NCI-H2081 (cell line): ENCODE results near the gene MAP3K1.

Experiments used
- DNase-seq, 2 experiments: peaks; one replicate each; lab custom pipeline; 2025; lab: John Stamatoyannopoulos, UW

MAP3K1 gene

DNA sequence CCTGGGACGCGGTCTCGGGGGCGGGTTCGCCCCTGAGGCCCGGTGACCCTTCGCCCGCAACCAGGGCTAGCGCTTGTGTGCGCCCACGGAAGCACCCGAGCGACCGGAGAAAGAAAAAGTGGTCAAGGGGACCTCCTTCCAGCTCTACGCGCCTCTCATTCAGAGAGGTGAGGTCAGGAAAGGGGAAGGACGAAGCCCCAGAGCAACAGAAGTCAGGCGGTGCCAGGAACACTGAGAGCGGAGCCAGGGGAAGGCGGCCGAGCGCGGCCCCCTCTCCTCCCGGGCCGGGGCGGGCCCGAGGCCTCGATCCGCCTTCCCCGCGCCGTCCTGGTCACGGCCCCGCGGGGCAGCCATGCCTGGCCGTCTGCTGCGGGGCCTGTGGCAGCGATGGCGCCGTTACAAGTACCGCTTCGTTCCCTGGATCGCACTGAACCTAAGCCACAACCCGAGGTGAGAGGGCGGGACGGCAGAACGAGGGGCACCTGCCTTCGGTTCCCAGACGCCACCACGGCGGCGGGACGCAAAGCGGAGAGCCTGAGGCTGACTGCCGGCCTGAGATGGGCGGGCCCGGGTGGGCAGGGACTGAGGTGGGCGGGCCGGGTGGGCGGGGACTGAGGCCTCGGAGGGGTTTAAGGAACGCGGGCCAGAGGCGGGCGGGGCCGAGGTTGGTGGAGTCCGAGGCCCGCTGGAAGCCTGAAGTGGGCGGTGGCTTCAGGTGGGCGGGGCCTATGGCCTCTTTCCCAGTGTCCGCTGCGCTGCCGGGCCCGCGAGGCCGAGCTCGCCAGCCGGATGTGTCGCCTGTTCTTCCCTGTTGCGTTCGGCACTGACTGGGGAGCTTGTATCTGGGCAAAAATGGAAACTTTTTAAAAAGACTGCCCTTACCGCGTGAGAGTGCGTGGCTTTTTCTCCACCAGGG lies 94.2 kb downstream of the MAP3K1 start, which contains the start of gene SETD9:
SETD9 (plus strand) TSS at position 303 of the 916 bp plus-strand sequence; CDS start at position 353, 50 bp downstream.
- DNase-seq = peak; percentile 95 to 96

DNA sequence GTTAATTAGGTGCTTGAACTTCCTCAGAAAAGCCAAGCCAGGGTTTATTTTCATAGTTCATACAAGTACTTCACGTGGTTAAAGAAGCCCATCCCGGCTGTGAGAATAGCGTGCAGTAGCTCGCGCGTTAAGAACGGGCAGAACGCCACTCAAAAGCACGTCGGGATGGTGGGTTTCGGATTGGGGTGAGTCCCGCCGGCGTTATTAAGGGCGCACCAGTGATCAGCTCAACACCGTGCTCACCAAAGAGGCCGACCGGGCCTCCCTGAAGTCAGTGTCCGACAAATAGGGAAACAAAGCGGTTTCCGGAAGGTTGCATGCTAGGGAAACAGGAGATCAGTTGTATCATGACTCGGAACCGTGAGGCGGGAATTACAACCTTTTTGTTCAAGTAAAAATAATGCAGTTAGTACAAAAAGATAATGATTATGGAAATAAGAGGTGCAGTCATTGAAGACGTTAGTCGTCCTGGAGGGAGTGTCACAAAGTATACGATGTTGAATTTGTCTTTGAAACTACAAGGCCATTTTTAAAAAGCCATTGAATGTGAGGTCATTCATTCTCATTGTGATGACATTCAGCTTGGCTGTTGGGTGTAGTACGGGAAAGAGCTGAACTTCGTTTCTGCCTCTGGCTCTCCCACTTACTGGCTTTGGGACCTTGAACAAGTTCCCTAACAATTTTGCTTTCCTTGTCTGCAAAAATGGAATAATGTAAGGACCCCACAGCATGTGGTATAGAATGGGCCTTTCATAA lies 95.0 kb downstream of the MAP3K1 start:
- DNase-seq = peak in 1 of 2 experiments; percentile 49

DNA sequence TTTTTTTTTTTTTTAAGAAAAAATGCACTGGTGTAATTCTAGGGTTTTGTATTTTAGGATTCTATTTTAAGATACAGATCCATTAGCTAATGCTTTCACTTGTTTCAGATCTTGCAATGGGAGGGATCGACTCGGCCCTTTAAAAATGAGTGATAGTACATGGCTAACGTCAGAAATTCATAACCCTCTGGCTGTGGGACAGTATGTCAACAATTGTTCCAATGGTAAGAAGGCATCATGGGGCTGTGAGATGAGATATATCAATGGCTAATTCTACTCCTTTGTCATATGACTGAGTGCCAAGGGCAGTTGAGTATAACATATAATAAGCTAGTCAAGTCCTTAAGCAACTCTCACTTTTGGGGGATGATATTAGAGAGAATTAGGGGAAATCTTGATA lies 98.4 kb downstream of the MAP3K1 start:
- no peak for DNase-seq

DNA sequence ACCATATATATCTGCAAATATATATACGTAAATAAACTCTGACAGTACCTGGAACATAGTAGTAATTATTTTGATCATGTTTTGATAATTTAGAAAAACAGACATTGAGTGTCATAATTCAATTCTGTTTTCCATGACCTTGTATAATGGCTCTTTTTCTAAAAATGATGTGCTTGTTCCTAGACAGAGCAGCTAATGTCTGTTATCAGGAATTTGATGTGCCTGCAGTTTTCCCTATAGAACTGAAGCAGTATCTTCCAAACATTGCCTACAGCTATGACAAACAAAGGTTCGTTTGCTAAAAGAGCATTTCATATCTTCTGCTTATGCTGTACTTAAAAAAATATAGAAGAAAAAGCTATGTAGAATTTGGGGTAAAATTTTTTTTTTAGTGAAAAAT lies 99.3 kb downstream of the MAP3K1 start:
- no peak for DNase-seq

DNA sequence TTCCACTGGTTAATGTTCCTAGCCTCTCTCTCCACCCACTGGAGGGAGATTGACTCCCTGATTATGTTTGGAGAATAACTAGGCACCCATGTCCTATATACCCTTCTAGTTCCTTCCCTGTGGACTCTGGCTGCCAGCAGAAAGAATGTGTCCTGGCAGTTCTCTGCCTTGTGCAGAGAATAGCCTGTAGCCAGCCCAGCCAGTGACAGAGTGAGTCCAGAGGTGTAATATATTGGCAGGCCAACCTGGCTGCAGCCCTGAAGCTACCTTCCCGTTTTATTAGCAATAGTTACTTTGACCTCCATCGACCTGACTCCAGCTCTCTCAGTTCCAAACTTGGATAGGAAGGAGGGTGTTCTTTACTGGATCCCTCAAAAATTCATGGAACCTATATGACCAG lies 102.2 kb downstream of the MAP3K1 start:
- DNase-seq = no peak

DNA sequence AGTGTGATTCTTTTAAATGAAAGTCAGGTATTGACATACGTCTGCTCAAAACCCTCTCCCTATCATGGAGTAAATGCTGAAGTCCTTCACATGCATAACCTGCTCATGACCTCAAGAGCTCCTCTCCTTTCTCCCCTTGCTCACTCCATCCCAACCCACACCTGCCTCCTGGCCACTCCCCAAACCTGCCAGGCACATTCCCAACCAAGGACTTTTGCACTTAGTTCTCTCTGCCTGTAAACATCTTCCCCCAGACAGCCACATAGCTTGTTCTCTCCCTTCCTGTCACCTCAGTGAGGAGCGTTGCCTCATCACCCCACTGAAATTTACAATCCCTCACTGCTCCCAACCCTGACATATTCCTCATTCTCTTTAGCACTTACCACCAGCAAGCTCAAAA lies 102.7 kb downstream of the MAP3K1 start:
- DNase-seq = no peak

DNA sequence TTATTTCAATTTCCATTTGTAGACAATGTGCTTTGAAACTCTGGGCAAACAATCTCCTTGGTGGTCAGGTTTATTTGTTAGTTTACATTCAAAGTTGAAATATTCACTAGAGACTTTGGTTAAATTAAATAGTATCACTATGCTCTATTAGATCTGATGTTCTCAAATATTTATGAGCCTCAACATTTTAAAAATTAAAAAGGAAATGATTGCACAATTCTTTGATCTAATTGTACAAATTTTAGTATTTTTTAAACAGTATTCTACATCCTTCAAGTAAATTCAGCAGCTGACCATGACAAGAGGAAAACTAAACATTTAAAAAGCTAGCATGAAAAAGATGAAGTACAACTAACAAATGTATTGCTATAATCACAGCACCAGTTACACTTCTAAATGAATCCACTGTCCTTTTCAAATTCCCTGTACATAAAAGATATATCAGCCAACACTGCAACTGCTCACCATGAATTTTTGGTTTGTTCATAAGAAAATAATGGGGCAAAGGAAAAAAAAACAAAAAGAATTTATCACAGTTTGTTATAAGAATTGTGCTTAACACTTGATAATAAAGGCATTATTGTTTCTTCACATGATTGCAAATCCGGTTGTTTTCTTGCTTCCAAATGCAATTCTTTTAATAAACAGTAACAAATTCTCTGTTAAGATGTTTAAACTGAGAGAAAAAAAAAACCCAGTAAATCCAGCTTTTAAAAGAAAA lies 104.8 kb downstream of the MAP3K1 start:
- DNase-seq = no peak

DNA sequence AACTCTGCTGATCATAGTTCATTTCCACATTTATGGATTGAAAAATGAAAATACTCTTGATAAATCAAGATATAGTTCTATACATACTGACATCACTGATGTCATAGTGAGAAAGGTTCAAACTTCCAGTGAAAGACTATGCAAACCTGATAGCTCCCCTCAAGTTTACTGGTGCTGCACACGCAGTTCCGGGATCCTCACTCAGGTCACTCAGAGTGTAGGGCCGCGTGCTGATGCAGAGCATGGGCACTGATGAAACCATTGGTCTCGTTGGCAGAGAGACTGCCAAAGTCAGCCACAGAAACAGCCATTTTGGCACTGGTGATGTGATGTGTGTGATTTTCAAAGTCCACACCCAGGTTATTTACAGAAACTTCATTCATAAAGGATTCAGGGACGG lies 107.6 kb downstream of the MAP3K1 start:
- no peak for DNase-seq

DNA sequence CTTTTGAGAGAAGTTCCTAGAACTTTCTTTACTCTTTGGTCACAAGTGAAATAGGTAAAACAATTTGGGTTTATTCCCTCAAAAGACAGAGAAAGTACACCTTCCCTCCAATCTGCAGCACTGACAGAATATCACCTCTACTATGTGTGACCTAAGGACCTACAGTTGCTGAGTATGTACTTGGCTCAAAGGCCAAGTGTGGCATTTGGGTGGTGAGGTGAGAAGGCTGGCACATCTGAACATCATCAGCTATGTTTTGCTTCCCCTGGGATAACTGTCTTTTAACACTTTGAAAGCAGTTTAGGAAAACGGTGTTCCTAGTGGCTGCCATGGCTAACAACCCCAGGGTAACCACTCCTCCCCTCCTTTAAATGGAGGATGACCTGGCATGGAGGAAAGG lies 119.0 kb downstream of the MAP3K1 start:
- no peak for DNase-seq

DNA sequence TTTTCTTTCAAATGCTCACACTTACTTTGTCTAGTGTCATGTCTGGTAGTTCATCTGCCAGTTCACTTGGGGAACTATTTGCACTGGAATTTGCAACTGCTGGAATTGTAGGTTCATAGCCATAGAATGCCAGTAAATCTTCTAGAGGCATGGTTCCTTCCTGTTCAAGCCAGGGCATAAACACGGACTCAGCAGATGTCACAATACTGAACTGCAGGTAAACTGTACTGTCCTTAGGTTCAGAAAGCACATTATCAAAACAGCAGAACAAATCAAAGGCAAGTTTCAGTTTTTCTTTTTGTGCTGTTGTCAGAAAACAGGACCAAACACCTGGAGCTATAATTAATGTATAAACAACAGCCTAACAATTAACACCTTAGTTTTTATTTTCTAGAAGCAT lies 123.5 kb downstream of the MAP3K1 start:
- no peak for DNase-seq

DNA sequence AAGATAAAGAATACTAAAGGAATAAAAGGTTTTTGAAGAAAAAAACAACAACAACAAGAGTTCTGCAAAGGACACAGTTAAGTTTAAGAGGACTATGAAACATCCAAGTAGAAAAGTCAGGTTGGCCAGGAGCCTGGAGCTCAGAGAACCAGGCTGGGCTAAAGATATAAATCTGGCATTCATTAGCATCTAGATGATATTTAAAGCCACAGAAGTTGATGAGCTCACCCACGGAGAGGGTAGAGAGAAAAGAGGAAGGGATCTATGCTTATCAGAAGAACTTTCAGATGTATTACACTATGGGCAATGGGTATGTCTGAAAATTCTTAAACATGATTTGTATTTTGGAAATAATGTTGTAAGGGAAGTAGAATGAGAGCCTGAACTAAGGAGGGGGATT lies 126.6 kb downstream of the MAP3K1 start:
- no peak for DNase-seq
